ENCODE measurements around the gene OR14K1. TPM values are rescaled to one million over a fixed set of nuclear protein-coding genes. Genes with fewer than 3 reads are reported as not detected.
"Not testable (repeated sequence)": the region's sequence is repeated elsewhere in the genome, so short reads cannot be mapped to it uniquely, and the experiment has no call there.

Gene OR14K1
- total RNA-seq (2014; rRNA removed; shearing (Covaris generic)): not detected in 2 replicates

- H3K4me3 ChIP-seq (ENCODE audit: insufficient read depth, low read depth, low read length): no peak within 1 kb of the TSS
- no peaks in the 10 kb centered on the region for H3K36me3 ChIP-seq (replicated peaks; ENCODE audit: control insufficient read depth, insufficient read depth, low read length)
- no peak for DNase-seq
These were observed at the start of gene OR14K1 for GRCh38 chr1:247738315-247738714. OR14K1 (plus strand) TSS chr1:247738615; CDS start chr1:247738615, 0 bp downstream.

GRCh38 chr1:247701338-247701737 is 37.1 kb upstream of the OR14K1 start:
- no peak for DNase-seq

More at GRCh38 chr1:247738315-247738714, at the start of gene OR14K1:
- H3K27me3 ChIP-seq (ENCODE audit: control insufficient read depth, insufficient read depth, low read length): no peaks in the 10 kb centered on the region

GRCh38 chr1:247710681-247711080 is 27.7 kb upstream of the OR14K1 start:
- H3K27me3 ChIP-seq (ENCODE audit: control insufficient read depth, insufficient read depth, low read length); DNase-seq; H3K36me3 ChIP-seq (replicated peaks; ENCODE audit: control insufficient read depth, insufficient read depth, low read length); H3K4me3 ChIP-seq (ENCODE audit: insufficient read depth, low read depth, low read length): not testable (repeated sequence)

More at GRCh38 chr1:247701338-247701737, 37.1 kb upstream of the OR14K1 start:
- no peaks in the 10 kb centered on the region for H3K36me3 ChIP-seq (replicated peaks; ENCODE audit: control insufficient read depth, insufficient read depth, low read length)
- no peaks in the 10 kb centered on the region for H3K27me3 ChIP-seq (ENCODE audit: control insufficient read depth, insufficient read depth, low read length)
- no peak overlapping the region for H3K4me3 ChIP-seq (ENCODE audit: insufficient read depth, low read depth, low read length)

GRCh38 chr1:247713753-247714152 is 24.7 kb upstream of the OR14K1 start:
- DNase-seq: no peak
- Histone ChIP-seq H3K36me3 (replicated peaks; ENCODE audit: control insufficient read depth, insufficient read depth, low read length) (no peaks in the 10 kb centered on the region), H3K27me3 (ENCODE audit: control insufficient read depth, insufficient read depth, low read length) (no peaks in the 10 kb centered on the region), H3K4me3 (ENCODE audit: insufficient read depth, low read depth, low read length) (no peak overlapping the region)

- H3K4me3 ChIP-seq (ENCODE audit: insufficient read depth, low read depth, low read length): no peak within 1 kb of the TSS
- DNase-seq: no peak
- no peaks in the 10 kb centered on the region for H3K27me3 ChIP-seq (ENCODE audit: control insufficient read depth, insufficient read depth, low read length)
- no peaks in the 10 kb centered on the region for H3K36me3 ChIP-seq (replicated peaks; ENCODE audit: control insufficient read depth, insufficient read depth, low read length)
These were observed 21.9 kb upstream of the OR14K1 start, which contains the start of gene OR6F1 for GRCh38 chr1:247716546-247716945. OR6F1 (minus strand) TSS chr1:247716646; CDS start chr1:247712755, 3,891 bp downstream.

- no peak overlapping the region for H3K4me3 ChIP-seq (ENCODE audit: insufficient read depth, low read depth, low read length)
- H3K27me3 ChIP-seq (ENCODE audit: control insufficient read depth, insufficient read depth, low read length): no peaks in the 10 kb centered on the region
- H3K36me3 ChIP-seq (replicated peaks; ENCODE audit: control insufficient read depth, insufficient read depth, low read length): no peaks in the 10 kb centered on the region
- no peak for DNase-seq
These were observed 17.2 kb upstream of the OR14K1 start for GRCh38 chr1:247721222-247721621.

- no peak overlapping the region for H3K4me3 ChIP-seq (ENCODE audit: insufficient read depth, low read depth, low read length)
- H3K36me3 ChIP-seq (replicated peaks; ENCODE audit: control insufficient read depth, insufficient read depth, low read length): no peaks in the 10 kb centered on the region
- DNase-seq: no peak
- no peaks in the 10 kb centered on the region for H3K27me3 ChIP-seq (ENCODE audit: control insufficient read depth, insufficient read depth, low read length)
These were observed 2.3 kb downstream of the OR14K1 start for GRCh38 chr1:247740721-247741120.

GRCh38 chr1:247741756-247742155 is 3.3 kb downstream of the OR14K1 start:
- H3K27me3 ChIP-seq (ENCODE audit: control insufficient read depth, insufficient read depth, low read length): no peaks in the 10 kb centered on the region
- H3K36me3 ChIP-seq (replicated peaks; ENCODE audit: control insufficient read depth, insufficient read depth, low read length): no peaks in the 10 kb centered on the region
- no peak overlapping the region for H3K4me3 ChIP-seq (ENCODE audit: insufficient read depth, low read depth, low read length)
- no peak for DNase-seq

GRCh38 chr1:247742215-247742760 is 3.9 kb downstream of the OR14K1 start:
- not testable (repeated sequence) for DNase-seq; H3K4me3 ChIP-seq (ENCODE audit: insufficient read depth, low read depth, low read length); H3K36me3 ChIP-seq (replicated peaks; ENCODE audit: control insufficient read depth, insufficient read depth, low read length); H3K27me3 ChIP-seq (ENCODE audit: control insufficient read depth, insufficient read depth, low read length)

GRCh38 chr1:247746391-247746935 is 8.0 kb downstream of the OR14K1 start:
- no peak for DNase-seq
- no peaks in the 10 kb centered on the region for H3K27me3 ChIP-seq (ENCODE audit: control insufficient read depth, insufficient read depth, low read length)
- no peak overlapping the region for H3K4me3 ChIP-seq (ENCODE audit: insufficient read depth, low read depth, low read length)
- H3K36me3 ChIP-seq (replicated peaks; ENCODE audit: control insufficient read depth, insufficient read depth, low read length): no peaks in the 10 kb centered on the region

GRCh38 chr1:247747616-247748015 is 9.2 kb downstream of the OR14K1 start:
- no peak for DNase-seq
- H3K27me3 ChIP-seq (ENCODE audit: control insufficient read depth, insufficient read depth, low read length): no peaks in the 10 kb centered on the region
- no peak overlapping the region for H3K4me3 ChIP-seq (ENCODE audit: insufficient read depth, low read depth, low read length)
- no peaks in the 10 kb centered on the region for H3K36me3 ChIP-seq (replicated peaks; ENCODE audit: control insufficient read depth, insufficient read depth, low read length)

- Histone ChIP-seq H3K36me3 (replicated peaks; ENCODE audit: control insufficient read depth, insufficient read depth, low read length) (no peaks in the 10 kb centered on the region), H3K4me3 (ENCODE audit: insufficient read depth, low read depth, low read length) (no peak within 1 kb of the TSS), H3K27me3 (ENCODE audit: control insufficient read depth, insufficient read depth, low read length) (no peaks in the 10 kb centered on the region)
- DNase-seq: no peak
These were observed 9.6 kb downstream of the OR14K1 start, which contains the start of gene OR14A2 for GRCh38 chr1:247748041-247748440. OR14A2 (minus strand) TSS chr1:247748141.

- DNase-seq: no peak
- no peaks in the 10 kb centered on the region for H3K27me3 ChIP-seq (ENCODE audit: control insufficient read depth, insufficient read depth, low read length)
- H3K4me3 ChIP-seq (ENCODE audit: insufficient read depth, low read depth, low read length): no peak overlapping the region
- no peaks in the 10 kb centered on the region for H3K36me3 ChIP-seq (replicated peaks; ENCODE audit: control insufficient read depth, insufficient read depth, low read length)
These were observed 11.5 kb downstream of the OR14K1 start for GRCh38 chr1:247749870-247750269.

- not testable (repeated sequence) for H3K4me3 ChIP-seq (ENCODE audit: insufficient read depth, low read depth, low read length); H3K36me3 ChIP-seq (replicated peaks; ENCODE audit: control insufficient read depth, insufficient read depth, low read length); H3K27me3 ChIP-seq (ENCODE audit: control insufficient read depth, insufficient read depth, low read length); DNase-seq
These were observed 15.9 kb downstream of the OR14K1 start for GRCh38 chr1:247754311-247754710.

GRCh38 chr1:247760456-247760855 is 22.0 kb downstream of the OR14K1 start, which contains the start of gene OR1C1:
OR1C1 (minus strand) TSS chr1:247760556; CDS start chr1:247758406, 2,150 bp downstream.
- H3K4me3 ChIP-seq (ENCODE audit: insufficient read depth, low read depth, low read length): no peak within 1 kb of the TSS
- DNase-seq: no peak
- H3K36me3 ChIP-seq (replicated peaks; ENCODE audit: control insufficient read depth, insufficient read depth, low read length): no peaks in the 10 kb centered on the region
- no peaks in the 10 kb centered on the region for H3K27me3 ChIP-seq (ENCODE audit: control insufficient read depth, insufficient read depth, low read length)

Data from H7 (cell line).